Neural cell (in vitro differentiated cells): Measurements from ENCODE around the gene ALDH1A3.

Source experiments
- CTCF ChIP-seq: fragments of 450-650 bp; IDR thresholded peaks from 2 replicates; pipeline ENCODE4 v1.5.1; 2014; ENCODE audit warnings: antibody characterized with exemption, mild to moderate bottlenecking, moderate library complexity; ENCODE audit not compliant: poor library complexity, severe bottlenecking
- EP300 ChIP-seq: fragments of 450-650 bp; conservative IDR thresholded peaks from 2 replicates; pipeline ENCODE4 v1.6.1; 2014; ENCODE audit warnings: antibody characterized with exemption, mild to moderate bottlenecking, moderate library complexity; ENCODE audit not compliant: poor library complexity, severe bottlenecking
- EZH2 ChIP-seq: fragments of 200-600, 300-800 bp; shearing (Covaris generic), sonication (generic); IDR thresholded peaks from 2 replicates; pipeline ENCODE4 v1.6.1; 2014; ENCODE audit warnings: antibody characterized with exemption, low read length, borderline replicate concordance, mild to moderate bottlenecking; ENCODE audit not compliant: insufficient read depth, poor library complexity, severe bottlenecking
- POLR2AphosphoS5 ChIP-seq: IDR thresholded peaks from 2 replicates; pipeline ENCODE4 v1.6.1; 2012
- RAD21 ChIP-seq: fragments of 450-650 bp; conservative IDR thresholded peaks from 2 replicates; pipeline ENCODE4 v1.6.1; 2014; ENCODE audit warnings: antibody characterized with exemption, mild to moderate bottlenecking, moderate library complexity
- TAF1 ChIP-seq: IDR thresholded peaks from 2 replicates; pipeline ENCODE4 v1.6.1; 2012; ENCODE audit warnings: low read depth
- TF ChIP-seq, protein P1 (sequence below): IDR thresholded peaks from 2 replicates; pipeline ENCODE4 v1.6.1; 2012; ENCODE audit warnings: borderline replicate concordance

GRCh38 chr15:100901296-100901695 is 21.7 kb downstream of the ALDH1A3 start:
- no peak for TF ChIP-seq EZH2
- no peak for TF ChIP-seq CTCF
- no peak for TF ChIP-seq RAD21
- TF ChIP-seq POLR2AphosphoS5: no peak
- TF ChIP-seq TAF1: no peak
- TF ChIP-seq EP300: no peak
- TF ChIP-seq, protein P1, sequence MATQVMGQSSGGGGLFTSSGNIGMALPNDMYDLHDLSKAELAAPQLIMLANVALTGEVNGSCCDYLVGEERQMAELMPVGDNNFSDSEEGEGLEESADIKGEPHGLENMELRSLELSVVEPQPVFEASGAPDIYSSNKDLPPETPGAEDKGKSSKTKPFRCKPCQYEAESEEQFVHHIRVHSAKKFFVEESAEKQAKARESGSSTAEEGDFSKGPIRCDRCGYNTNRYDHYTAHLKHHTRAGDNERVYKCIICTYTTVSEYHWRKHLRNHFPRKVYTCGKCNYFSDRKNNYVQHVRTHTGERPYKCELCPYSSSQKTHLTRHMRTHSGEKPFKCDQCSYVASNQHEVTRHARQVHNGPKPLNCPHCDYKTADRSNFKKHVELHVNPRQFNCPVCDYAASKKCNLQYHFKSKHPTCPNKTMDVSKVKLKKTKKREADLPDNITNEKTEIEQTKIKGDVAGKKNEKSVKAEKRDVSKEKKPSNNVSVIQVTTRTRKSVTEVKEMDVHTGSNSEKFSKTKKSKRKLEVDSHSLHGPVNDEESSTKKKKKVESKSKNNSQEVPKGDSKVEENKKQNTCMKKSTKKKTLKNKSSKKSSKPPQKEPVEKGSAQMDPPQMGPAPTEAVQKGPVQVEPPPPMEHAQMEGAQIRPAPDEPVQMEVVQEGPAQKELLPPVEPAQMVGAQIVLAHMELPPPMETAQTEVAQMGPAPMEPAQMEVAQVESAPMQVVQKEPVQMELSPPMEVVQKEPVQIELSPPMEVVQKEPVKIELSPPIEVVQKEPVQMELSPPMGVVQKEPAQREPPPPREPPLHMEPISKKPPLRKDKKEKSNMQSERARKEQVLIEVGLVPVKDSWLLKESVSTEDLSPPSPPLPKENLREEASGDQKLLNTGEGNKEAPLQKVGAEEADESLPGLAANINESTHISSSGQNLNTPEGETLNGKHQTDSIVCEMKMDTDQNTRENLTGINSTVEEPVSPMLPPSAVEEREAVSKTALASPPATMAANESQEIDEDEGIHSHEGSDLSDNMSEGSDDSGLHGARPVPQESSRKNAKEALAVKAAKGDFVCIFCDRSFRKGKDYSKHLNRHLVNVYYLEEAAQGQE: no peak
